Neural crest cell (in vitro differentiated cells): ENCODE data around the gene PSMG4. TPM values are rescaled to one million over a fixed set of nuclear protein-coding genes. Genes with fewer than 3 reads are reported as not detected.

Experiments
- DNase-seq: peaks from one replicate; pipeline ENCODE4 v3.0.0; 2021; ENCODE audit warnings: low read depth, mixed read lengths, low spot score
- H3K27ac Mint-ChIP-seq: one replicate; pipeline ENCODE4 v1.8.0; 2021; ENCODE audit warnings: mild to moderate bottlenecking, mixed read lengths; ENCODE audit not compliant: unreplicated experiment
- H3K27me3 Mint-ChIP-seq: 2 replicates; pipeline ENCODE4 v1.8.0; 2021; ENCODE audit warnings: low read depth, mild to moderate bottlenecking, mixed read lengths
- H3K36me3 Mint-ChIP-seq: 2 replicates; pipeline ENCODE4 v1.8.0; 2021; ENCODE audit warnings: low read depth, mild to moderate bottlenecking, mixed read lengths
- H3K4me1 Mint-ChIP-seq: 2 replicates; pipeline ENCODE4 v1.8.0; 2021; ENCODE audit warnings: mixed read lengths
- H3K4me3 Mint-ChIP-seq: one replicate; pipeline ENCODE4 v1.8.0; 2021; ENCODE audit warnings: mild to moderate bottlenecking, mixed read lengths
- H3K9me3 Mint-ChIP-seq: 2 replicates; pipeline ENCODE4 v1.8.0; 2021; ENCODE audit warnings: mixed read lengths
- CTCF ChIP-seq: fragments of 200-600 bp; sonication (generic); conservative IDR thresholded peaks from 2 replicates; pipeline ENCODE4 v1.5.0; 2021; ENCODE audit warnings: antibody characterized with exemption, mild to moderate bottlenecking
- total RNA-seq: library from RNA; stranded (reverse); gene quantifications from 2 replicates; pipeline ENCODE4 v1.2.1, GENCODE V29; 2021

The PSMG4 gene
- total RNA-seq, 1 donor from 2014 or later, result 27.9 TPM

DNA sequence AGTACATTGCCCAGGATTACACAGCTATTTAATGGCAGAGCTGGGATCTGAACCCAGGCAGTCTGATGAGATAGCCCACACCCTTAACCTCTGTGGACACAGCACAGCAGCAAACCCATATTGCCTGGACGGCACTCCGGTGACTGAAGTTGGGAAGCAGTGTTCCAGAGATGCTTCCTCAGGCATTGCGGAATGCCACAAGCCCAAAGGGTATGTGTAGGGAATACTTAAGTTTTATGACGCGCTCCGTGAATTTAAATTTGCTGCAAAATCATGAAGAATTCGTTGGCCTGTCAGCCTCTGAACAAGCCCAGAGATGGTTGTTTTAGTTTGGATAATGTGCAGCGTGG lies 46.4 kb downstream of the PSMG4 start:
- peaks cover 14% of the 10 kb centered on the region for H3K36me3 Mint-ChIP-seq
- no peak for TF ChIP-seq CTCF

GRCh38 chr6:3305831-3306230 lies 47.1 kb downstream of the PSMG4 start:
- peaks cover 12% of the 10 kb centered on the region for H3K36me3 Mint-ChIP-seq
- peaks cover 19% of the 10 kb centered on the region for H3K9me3 Mint-ChIP-seq
- no peak overlapping the region for H3K4me3 Mint-ChIP-seq
- H3K27ac Mint-ChIP-seq, result no peak overlapping the region
- no peak for TF ChIP-seq CTCF
- DNase-seq, result no peak
- no peaks in the 10 kb centered on the region for H3K27me3 Mint-ChIP-seq
- no peaks in the 10 kb centered on the region for H3K4me1 Mint-ChIP-seq

More for the DNA sequence above, 46.4 kb downstream of the PSMG4 start:
- Mint-ChIP-seq H3K27me3 (no peaks in the 10 kb centered on the region), H3K4me3 (no peak overlapping the region), H3K27ac (no peak overlapping the region), H3K9me3 (peaks cover 19% of the 10 kb centered on the region), H3K4me1 (no peaks in the 10 kb centered on the region)
- DNase-seq, result no peak

- peaks cover 17% of the 10 kb centered on the region for H3K9me3 Mint-ChIP-seq
- H3K27me3 Mint-ChIP-seq, result no peaks in the 10 kb centered on the region
- H3K27ac Mint-ChIP-seq, result no peak overlapping the region
- H3K4me1 Mint-ChIP-seq, result no peaks in the 10 kb centered on the region
- H3K4me3 Mint-ChIP-seq, result no peak overlapping the region
- TF ChIP-seq CTCF, result no peak
- DNase-seq, result no peak
- peaks cover 9% of the 10 kb centered on the region for H3K36me3 Mint-ChIP-seq
Observed at GRCh38 chr6:3306848-3307247, 48.1 kb downstream of the PSMG4 start.

DNA sequence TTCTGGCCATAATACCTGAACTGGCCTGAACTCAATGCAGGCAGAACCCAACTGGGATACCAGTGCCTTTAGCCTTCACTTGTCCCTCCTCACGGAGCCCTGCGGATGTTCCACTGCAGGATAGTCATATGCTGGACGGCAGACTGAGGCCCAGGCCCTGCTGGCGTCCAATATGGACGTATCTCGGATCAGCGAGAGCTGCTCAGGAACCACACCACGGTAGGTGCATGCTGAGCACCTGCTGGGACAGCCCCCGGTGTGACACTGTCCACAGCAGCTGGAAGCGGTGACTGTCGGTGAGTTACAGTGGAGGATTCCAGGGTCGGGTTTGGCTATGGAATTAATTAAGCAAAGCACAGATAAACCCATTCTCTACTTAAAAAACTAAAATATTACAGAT lies 48.7 kb downstream of the PSMG4 start:
- Mint-ChIP-seq H3K27ac (no peak overlapping the region), H3K27me3 (no peaks in the 10 kb centered on the region), H3K36me3 (peaks cover 6% of the 10 kb centered on the region), H3K9me3 (peaks cover 12% of the 10 kb centered on the region), H3K4me1 (no peaks in the 10 kb centered on the region), H3K4me3 (no peak overlapping the region)
- TF ChIP-seq CTCF, result no peak
- no peak for DNase-seq

GRCh38 chr6:3308106-3308505 lies 49.4 kb downstream of the PSMG4 start:
- Mint-ChIP-seq H3K9me3 (peaks cover 8% of the 10 kb centered on the region), H3K4me3 (no peak overlapping the region), H3K27ac (no peak overlapping the region), H3K4me1 (peaks cover 4% of the 10 kb centered on the region), H3K27me3 (no peaks in the 10 kb centered on the region), H3K36me3 (peaks cover 6% of the 10 kb centered on the region)
- no peak for TF ChIP-seq CTCF
- no peak for DNase-seq
